GM23248 (cell line): ENCODE data around the gene GAREM1. TPM values are rescaled to one million over a fixed set of nuclear protein-coding genes. Genes with fewer than 3 reads are reported as not detected.

Experiments used
- DNase-seq: peaks from one replicate; pipeline ENCODE4 v3.0.0-alpha.2; 2015
- H2AFZ ChIP-seq: fragments of 200-600 bp; sonication (generic); 2 replicates; pipeline ENCODE4 v1.6.1; 2016; ENCODE audit warnings: antibody characterized with exemption
- H3F3A ChIP-seq: fragments of 200-600 bp; sonication (generic); 2 replicates; pipeline ENCODE4 v1.6.1; 2016; ENCODE audit warnings: mild to moderate bottlenecking, antibody characterized with exemption, mixed run types; ENCODE audit not compliant: insufficient read depth
- H3K27ac ChIP-seq: fragments of 200-600 bp; sonication (generic); 2 replicates; pipeline ENCODE4 v1.5.1; 2016; ENCODE audit warnings: mild to moderate bottlenecking
- H3K27me3 ChIP-seq: fragments of 200-600 bp; sonication (generic); replicated peaks from 2 replicates; pipeline ENCODE4 v1.6.1; 2016; ENCODE audit warnings: mild to moderate bottlenecking; ENCODE audit not compliant: insufficient read depth
- H3K36me3 ChIP-seq: fragments of 200-600 bp; sonication (generic); 2 replicates; pipeline ENCODE4 v1.6.1; 2016; ENCODE audit warnings: low read depth, mild to moderate bottlenecking
- H3K4me1 ChIP-seq: fragments of 200-600 bp; sonication (generic); 2 replicates; pipeline ENCODE4 v1.6.1; 2016; ENCODE audit warnings: mild to moderate bottlenecking; ENCODE audit not compliant: insufficient read depth
- H3K4me2 ChIP-seq: fragments of 200-600 bp; sonication (generic); one replicate; pipeline ENCODE4 v1.6.1; 2016; ENCODE audit warnings: mild to moderate bottlenecking; ENCODE audit not compliant: unreplicated experiment
- H3K4me3 ChIP-seq: fragments of 200-600 bp; sonication (generic); 2 replicates; pipeline ENCODE4 v1.5.1; 2016; ENCODE audit warnings: mild to moderate bottlenecking
- H3K79me2 ChIP-seq: fragments of 200-600 bp; sonication (generic); 2 replicates; pipeline ENCODE4 v1.6.1; 2016; ENCODE audit warnings: mild to moderate bottlenecking; ENCODE audit not compliant: insufficient read depth
- H3K9ac ChIP-seq: fragments of 200-600 bp; sonication (generic); 2 replicates; pipeline ENCODE4 v1.6.1; 2016; ENCODE audit warnings: mild to moderate bottlenecking
- H3K9me2 ChIP-seq: fragments of 200-600 bp; sonication (generic); 2 replicates; pipeline ENCODE4 v1.6.1; 2016; ENCODE audit warnings: mixed run types, mild to moderate bottlenecking, moderate library complexity; ENCODE audit not compliant: insufficient read depth
- H3K9me3 ChIP-seq: fragments of 200-600 bp; sonication (generic); one replicate; pipeline ENCODE4 v1.6.1; 2017; ENCODE audit warnings: low read depth
- H4K20me1 ChIP-seq: fragments of 200-600 bp; sonication (generic); 2 replicates; pipeline ENCODE4 v1.6.0; 2016; ENCODE audit not compliant: insufficient read depth
- EZH2 ChIP-seq: fragments of 200-600 bp; sonication (generic); IDR thresholded peaks from 2 replicates; pipeline ENCODE4 v1.6.1; 2018; ENCODE audit warnings: antibody characterized with exemption, mild to moderate bottlenecking; ENCODE audit not compliant: insufficient read depth, poor library complexity, severe bottlenecking
- EZH2phosphoT487 ChIP-seq: fragments of 200-600 bp; sonication (generic); IDR thresholded peaks from 2 replicates; pipeline ENCODE4 v1.6.1; 2018; ENCODE audit warnings: antibody characterized with exemption, moderate library complexity, mild to moderate bottlenecking, low read depth; ENCODE audit not compliant: insufficient read depth
- WGBS, 2 experiments: methylation state at CpG; one replicate each; pipeline ENCODE4 v1.1.6; 2015 to 2017; ENCODE audit warnings: low lambda C conversion rate in 2 of 2, low coverage in 1 of 2; ENCODE audit errors: missing lambda C conversion rate in 2 of 2; 5-methylcytosine and 5-hydroxymethylcytosine counted together
- in situ Hi-C: fragments of 300-500 bp; cut with MboI; formaldehyde crosslinking; loops from 2 replicates; pipeline ENCODE4 v1.15.0; 2020
- polyA plus RNA-seq: library from polyadenylated mRNA; unstranded; fragments of >200 nt; fragmentation: Nextera tagmentation; extraction: Ambion mirVana; gene quantifications from 2 replicates; pipeline ENCODE4 v1.2.1, GENCODE V29; 2016
- total RNA-seq: library from RNA; depleted of rRNA; stranded (reverse); fragments of >200 nt; shearing (Covaris generic); gene quantifications from 2 replicates; pipeline ENCODE4 v1.2.3, GENCODE V29; 2014

GAREM1 gene
- total and polyA plus RNA-seq, 2 experiments from 2014 or later: 0.30 to 1.2 TPM

- Histone ChIP-seq H3K36me3 (no peaks in the 10 kb centered on the region), H3F3A (no peaks in the 10 kb centered on the region), H3K9ac (no peak overlapping the region), H3K79me2 (no peaks in the 10 kb centered on the region), H3K4me3 (no peak overlapping the region), H3K9me3 (no peaks in the 10 kb centered on the region), H3K4me1 (no peaks in the 10 kb centered on the region), H3K4me2 (no peak overlapping the region), H2AFZ (no peak overlapping the region), H3K27ac (no peak overlapping the region), H3K27me3 (no peaks in the 10 kb centered on the region), H4K20me1 (no peaks in the 10 kb centered on the region), H3K9me2 (no peaks in the 10 kb centered on the region)
- in situ Hi-C loops: no loop called here
- no peak for DNase-seq
- 43 to 54% methylated on average over 3 of the region's 3 CpGs for WGBS, 2 experiments
- no peak for TF ChIP-seq EZH2
- TF ChIP-seq EZH2phosphoT487: no peak
Measured at GRCh38 chr18:32393407-32393806, 77.3 kb downstream of the GAREM1 start.

- Histone ChIP-seq H3F3A (no peaks in the 10 kb centered on the region), H3K79me2 (no peaks in the 10 kb centered on the region), H4K20me1 (no peaks in the 10 kb centered on the region), H3K9me2 (no peaks in the 10 kb centered on the region), H3K4me2 (no peak overlapping the region), H3K36me3 (no peaks in the 10 kb centered on the region), H2AFZ (no peak overlapping the region), H3K9me3 (no peaks in the 10 kb centered on the region), H3K4me1 (no peaks in the 10 kb centered on the region), H3K4me3 (no peak overlapping the region), H3K27me3 (no peaks in the 10 kb centered on the region), H3K27ac (no peak overlapping the region), H3K9ac (no peak overlapping the region)
- no peak for DNase-seq
- in situ Hi-C loops: no loop called here
- WGBS, 2 experiments: 78 to 82% methylated on average over 7 of the region's 7 CpGs
- TF ChIP-seq EZH2phosphoT487: no peak
- TF ChIP-seq EZH2: no peak
Measured at GRCh38 chr18:32391126-32391525, 79.6 kb downstream of the GAREM1 start.

GRCh38 chr18:32389858-32390257, 80.8 kb downstream of the GAREM1 start:
- H3K79me2 ChIP-seq: no peaks in the 10 kb centered on the region
- no peaks in the 10 kb centered on the region for H3K9me2 ChIP-seq
- no peak overlapping the region for H3K4me3 ChIP-seq
- no peaks in the 10 kb centered on the region for H3K9me3 ChIP-seq
- no peak overlapping the region for H3K9ac ChIP-seq
- TF ChIP-seq EZH2phosphoT487: no peak
- no peak for TF ChIP-seq EZH2
- no peak overlapping the region for H2AFZ ChIP-seq
- no peaks in the 10 kb centered on the region for H4K20me1 ChIP-seq
- no peak overlapping the region for H3K27ac ChIP-seq
- DNase-seq: no peak
- in situ Hi-C loops: no loop called here
- no peaks in the 10 kb centered on the region for H3K4me1 ChIP-seq
- H3K36me3 ChIP-seq: no peaks in the 10 kb centered on the region
- H3K27me3 ChIP-seq: no peaks in the 10 kb centered on the region
- no peaks in the 10 kb centered on the region for H3F3A ChIP-seq
- 77 to 81% methylated on average over 4 of the region's 4 CpGs for WGBS, 2 experiments
- no peak overlapping the region for H3K4me2 ChIP-seq

- Histone ChIP-seq H3K9me3 (no peaks in the 10 kb centered on the region), H3K4me1 (no peaks in the 10 kb centered on the region), H3K27ac (no peak overlapping the region), H3K27me3 (no peaks in the 10 kb centered on the region), H3K4me2 (no peak overlapping the region), H3K9me2 (no peaks in the 10 kb centered on the region), H4K20me1 (no peaks in the 10 kb centered on the region), H2AFZ (no peak overlapping the region), H3F3A (no peaks in the 10 kb centered on the region), H3K36me3 (no peaks in the 10 kb centered on the region), H3K4me3 (no peak overlapping the region), H3K79me2 (no peaks in the 10 kb centered on the region), H3K9ac (no peak overlapping the region)
- no peak for DNase-seq
- 67% methylated on average over 1 of the region's 1 CpG for WGBS, 2 experiments
- in situ Hi-C loops: no loop called here
- TF ChIP-seq EZH2phosphoT487 (no peak), EZH2 (no peak)
Measured at GRCh38 chr18:32389191-32389590, 81.5 kb downstream of the GAREM1 start.

- Histone ChIP-seq H3K9me2 (no peaks in the 10 kb centered on the region), H3K36me3 (no peaks in the 10 kb centered on the region), H3K27ac (no peak overlapping the region), H3K27me3 (no peaks in the 10 kb centered on the region), H3K9ac (no peak overlapping the region), H3K9me3 (no peaks in the 10 kb centered on the region), H3F3A (peaks cover 18% of the 10 kb centered on the region), H3K79me2 (no peaks in the 10 kb centered on the region), H3K4me2 (no peak overlapping the region), H2AFZ (no peak overlapping the region), H3K4me3 (no peak overlapping the region), H4K20me1 (no peaks in the 10 kb centered on the region), H3K4me1 (peaks cover 13% of the 10 kb centered on the region)
- DNase-seq: no peak
- in situ Hi-C loops: no loop called here
- TF ChIP-seq EZH2phosphoT487 (no peak), EZH2 (no peak)
- WGBS, 2 experiments: 70 to 74% methylated on average over 5 of the region's 5 CpGs
Measured at GRCh38 chr18:32386471-32386870, 84.2 kb downstream of the GAREM1 start.
